Cardiac fibroblast (primary cell): ENCODE results near the gene SP140.
"Not testable (repeated sequence)": the region's sequence is repeated elsewhere in the genome, so short reads cannot be mapped to it uniquely, and the experiment has no call there.

ENCODE experiments used
- DNase-seq, 2 donors: peaks; one replicate each; pipeline versions ENCODE4 v3.0.0 to v3.0.0-alpha.2; 2010; ENCODE audit warnings: low read depth in 2 of 2
- H3K4me3 ChIP-seq, 2 donors: replicated peaks in 1 of 2; 1 replicate in 1 of 2; 2 replicates in 1 of 2; pipeline ENCODE4 v1.5.1; 2011; ENCODE audit warnings: low read depth in 2 of 2, low read length in 2 of 2, mild to moderate bottlenecking in 2 of 2, moderate library complexity in 1 of 2
- CTCF ChIP-seq: IDR thresholded peaks from one replicate; pipeline ENCODE4 v1.5.1; 2011; ENCODE audit warnings: low read depth, mild to moderate bottlenecking, low read length, inconsistent platforms

SP140 gene

GRCh38 chr2:230269715-230270114, 44.2 kb downstream of the SP140 start:
- no peak for DNase-seq

GRCh38 chr2:230282936-230283335, 57.4 kb downstream of the SP140 start:
- no peak for TF ChIP-seq CTCF
- H3K4me3 ChIP-seq, result no peak overlapping the region
- no peak for DNase-seq

More at GRCh38 chr2:230269715-230270114, 44.2 kb downstream of the SP140 start:
- H3K4me3 ChIP-seq, result no peak overlapping the region
- no peak for TF ChIP-seq CTCF

- TF ChIP-seq CTCF, result no peak
- H3K4me3 ChIP-seq, result no peak overlapping the region
- no peak for DNase-seq
Observed at GRCh38 chr2:230286048-230286447, 60.5 kb downstream of the SP140 start.

- H3K4me3 ChIP-seq, result not testable (repeated sequence)
- DNase-seq, result peak; percentile 39 to 55
Observed at GRCh38 chr2:230289311-230289710, 63.8 kb downstream of the SP140 start.

- no peak overlapping the region for H3K4me3 ChIP-seq
- TF ChIP-seq CTCF, result no peak
- no peak for DNase-seq
Observed at GRCh38 chr2:230295192-230295591, 69.7 kb downstream of the SP140 start.

GRCh38 chr2:230296917-230297316, 71.4 kb downstream of the SP140 start:
- TF ChIP-seq CTCF, result no peak
- DNase-seq, result no peak
- H3K4me3 ChIP-seq, result no peak overlapping the region

GRCh38 chr2:230299618-230300017, 74.1 kb downstream of the SP140 start:
- TF ChIP-seq CTCF, result no peak
- DNase-seq, result no peak
- H3K4me3 ChIP-seq, result no peak overlapping the region
